Aorta (tissue), 5 donors: Measurements from ENCODE around the gene GPR84. TPM values are rescaled to one million over a fixed set of nuclear protein-coding genes. Genes with fewer than 3 reads are reported as not detected.

Experiments
- ATAC-seq: fragments of 200-7000 bp; cut with Tn5 transposase; one replicate; pipeline ENCODE4 v1.9.1; 2022; ENCODE audit warnings: moderate library complexity; ENCODE audit not compliant: low FRiP score
- DNase-seq, 2 donors: peaks; one replicate each; pipeline ENCODE4 v3.0.0-alpha.2; 2020
- H3K27ac ChIP-seq, 2 donors: one replicate each; pipeline ENCODE4 v1.5.1; 2013; ENCODE audit warnings: low read length in 2 of 2, mild to moderate bottlenecking in 2 of 2, moderate library complexity in 2 of 2, control low read depth in 1 of 2, inconsistent platforms in 1 of 2, low read depth in 1 of 2
- H3K27me3 ChIP-seq, 2 donors: one replicate each; pipeline ENCODE4 v1.6.1; 2013; ENCODE audit warnings: control low read depth in 1 of 2, low read length in 1 of 2, mild to moderate bottlenecking in 1 of 2, moderate library complexity in 1 of 2; ENCODE audit not compliant: insufficient read depth in 2 of 2, control insufficient read depth in 1 of 2
- H3K36me3 ChIP-seq, 2 donors: one replicate each; pipeline ENCODE4 v1.6.1; 2013; ENCODE audit warnings: control low read depth in 1 of 2, low read length in 1 of 2, mild to moderate bottlenecking in 1 of 2; ENCODE audit not compliant: insufficient read depth in 2 of 2, control insufficient read depth in 1 of 2
- H3K4me1 ChIP-seq, 2 donors: one replicate each; pipeline ENCODE4 v1.6.1; 2013; ENCODE audit warnings: low read length in 2 of 2, control low read depth in 1 of 2, mild to moderate bottlenecking in 1 of 2, moderate library complexity in 1 of 2; ENCODE audit not compliant: insufficient read depth in 2 of 2, control insufficient read depth in 1 of 2
- H3K4me3 ChIP-seq, 2 donors: one replicate each; pipeline ENCODE4 v1.5.1; 2013; ENCODE audit warnings: low read length in 2 of 2, control low read depth in 1 of 2, mild to moderate bottlenecking in 1 of 2
- H3K9me3 ChIP-seq: one replicate; pipeline ENCODE4 v1.6.1; 2013; ENCODE audit warnings: mild to moderate bottlenecking, low read length; ENCODE audit not compliant: control insufficient read depth
- WGBS, 2 donors: extraction: QIAGEN DNeasy Blood & Tissue Kit; methylation state at CpG; one replicate each; pipeline ENCODE4 v1.1.7; 2013; 5-methylcytosine and 5-hydroxymethylcytosine counted together
- intact Hi-C, 2 donors: fragments of 100-400 bp; cut with DNase I; formaldehyde crosslinking; loops; one replicate each; pipeline versions ENCODE4 v1.14.2 to v1.15.0; 2022
- polyA plus RNA-seq, 2 donors: library from polyadenylated mRNA; stranded (reverse); fragments of 200-250 nt; gene quantifications; one replicate each; pipeline ENCODE4 v1.2.3, GENCODE V29; 2013
- total RNA-seq, 2 donors: library from RNA; stranded (reverse); fragmentation: NEBNext Ultra II Directional; extraction: Animal tissue kit (Norgen Biotek cat#: 25700); gene quantifications; one replicate each; pipeline ENCODE4 v1.2.1, GENCODE V29; 2021
- donor health status: healthy with polysubstance abuse.
- donor health status: Bipolar disorder and iron deficiency.
- donor health status: DM: no; HTN: no; CAD: no.
- donor health status: DM: no; HTN: no; CAD: no.
- donor health status: DM: yes; HTN: yes; CAD: no.

The GPR84 gene
- total and polyA plus RNA-seq, 4 donors, result 0.38 to 1.9 (median 1.9) TPM; not detected in 1

GRCh38 chr12:54349036-54349435 is 15.2 kb downstream of the GPR84 start:
- Histone ChIP-seq H3K27me3 (no peaks in the 10 kb centered on the region), H3K4me3 (no peak overlapping the region), H3K4me1 (no peaks in the 10 kb centered on the region), H3K9me3 (no peaks in the 10 kb centered on the region), H3K27ac (no peak overlapping the region), H3K36me3 (peaks cover 8 to 10% of the 10 kb centered on the region in 2 donors)
- ATAC-seq (no peak), DNase-seq (no peak)
- WGBS, 2 donors, result 80 to 84% methylated on average over 4 of the region's 4 CpGs
- intact Hi-C loops, result no loop called here

- Histone ChIP-seq H3K27me3 (no peaks in the 10 kb centered on the region), H3K9me3 (no peaks in the 10 kb centered on the region), H3K4me1 (peaks cover 2 to 4% of the 10 kb centered on the region in 2 donors), H3K4me3 (no peak overlapping the region), H3K27ac (no peak overlapping the region), H3K36me3 (peaks cover 4 to 13% of the 10 kb centered on the region in 2 donors)
- intact Hi-C loops, result no loop called here
- 69 to 75% methylated on average over 9 of the region's 9 CpGs for WGBS, 2 donors
- DNase-seq (no peak), ATAC-seq (no peak)
Measured at GRCh38 chr12:54341378-54342300, 22.6 kb downstream of the GPR84 start.

GRCh38 chr12:54340846-54341245 is 23.4 kb downstream of the GPR84 start:
- ATAC-seq (no peak), DNase-seq (no peak)
- 78 to 87% methylated on average over 7 of the region's 7 CpGs for WGBS, 2 donors
- no peaks in the 10 kb centered on the region for H3K27me3 ChIP-seq
- peaks cover 2 to 4% of the 10 kb centered on the region in 2 donors for H3K4me1 ChIP-seq
- peaks cover 4 to 13% of the 10 kb centered on the region in 2 donors for H3K36me3 ChIP-seq
- intact Hi-C loops, result no loop called here
- no peak overlapping the region for H3K27ac ChIP-seq
- no peaks in the 10 kb centered on the region for H3K9me3 ChIP-seq
- no peak overlapping the region for H3K4me3 ChIP-seq

- Histone ChIP-seq H3K27me3 (no peaks in the 10 kb centered on the region), H3K9me3 (no peaks in the 10 kb centered on the region), H3K4me3 (no peak overlapping the region), H3K4me1 (peaks cover 2 to 4% of the 10 kb centered on the region in 2 donors), H3K27ac (no peak overlapping the region), H3K36me3 (peaks cover 4 to 10% of the 10 kb centered on the region in 2 donors)
- intact Hi-C loops, result no loop called here
- ATAC-seq (no peak), DNase-seq (no peak)
- WGBS, 2 donors, result 6 to 11% methylated on average over 4 of the region's 4 CpGs
Measured at GRCh38 chr12:54338698-54339296, 25.5 kb downstream of the GPR84 start.

- peaks cover 2 to 5% of the 10 kb centered on the region in 2 donors for H3K36me3 ChIP-seq
- H3K27ac ChIP-seq, result peak overlapping the region in 1 of 2 donors; percentile 41
- peak in 1 of 2 donors; percentile 75 for DNase-seq
- no peaks in the 10 kb centered on the region for H3K9me3 ChIP-seq
- intact Hi-C loops, result loop anchor here in 1 of 2 donors (2.0 kb wide), 1 partner anchor 21 kb away; no protein-coding TSS in a partner anchor
- H3K4me3 ChIP-seq, result no peak overlapping the region
- WGBS, 2 donors, result 6 to 14% methylated on average over 3 of the region's 3 CpGs
- ATAC-seq, result peak; percentile 54
- H3K4me1 ChIP-seq, result peaks cover 2 to 4% of the 10 kb centered on the region in 2 donors
- H3K27me3 ChIP-seq, result no peaks in the 10 kb centered on the region
Measured at GRCh38 chr12:54337854-54338650, 26.2 kb downstream of the GPR84 start.

GRCh38 chr12:54337280-54337842 is 26.9 kb downstream of the GPR84 start:
- no peak overlapping the region for H3K4me3 ChIP-seq
- H3K27ac ChIP-seq, result no peak overlapping the region
- H3K4me1 ChIP-seq, result peaks cover 2 to 4% of the 10 kb centered on the region in 2 donors
- WGBS, 2 donors, result 9 to 13% methylated on average over 3 of the region's 3 CpGs
- no peaks in the 10 kb centered on the region for H3K9me3 ChIP-seq
- peak; percentile 62 for ATAC-seq
- no peak for DNase-seq
- intact Hi-C loops, result loop anchor here in 1 of 2 donors (2.0 kb wide), 1 partner anchor 21 kb away; no protein-coding TSS in a partner anchor
- H3K36me3 ChIP-seq, result peaks cover 2 to 4% of the 10 kb centered on the region in 2 donors
- H3K27me3 ChIP-seq, result no peaks in the 10 kb centered on the region

- Histone ChIP-seq H3K4me3 (no peak overlapping the region), H3K27ac (no peak overlapping the region), H3K4me1 (peaks cover 0 to 2% of the 10 kb centered on the region in 2 donors), H3K9me3 (no peaks in the 10 kb centered on the region), H3K36me3 (peaks cover 0 to 1% of the 10 kb centered on the region in 2 donors), H3K27me3 (no peaks in the 10 kb centered on the region)
- no peak for DNase-seq
- 95 to 96% methylated on average over 4 of the region's 4 CpGs for WGBS, 2 donors
- intact Hi-C loops, result no loop called here
- no peak for ATAC-seq
Measured at GRCh38 chr12:54333420-54334034, 30.8 kb downstream of the GPR84 start.

GRCh38 chr12:54331461-54331860 is 32.8 kb downstream of the GPR84 start:
- no peak for ATAC-seq
- Histone ChIP-seq H3K9me3 (no peaks in the 10 kb centered on the region), H3K27me3 (no peaks in the 10 kb centered on the region), H3K4me3 (no peak overlapping the region), H3K36me3 (peaks cover 0 to 1% of the 10 kb centered on the region in 2 donors), H3K4me1 (no peaks in the 10 kb centered on the region), H3K27ac (no peak overlapping the region)
- WGBS, 2 donors, result 74 to 78% methylated on average over 5 of the region's 5 CpGs
- intact Hi-C loops, result no loop called here
- no peak for DNase-seq
